B cell (primary cell): ENCODE data around the gene DDX23. TPM values are rescaled to one million over a fixed set of nuclear protein-coding genes. Genes with fewer than 3 reads are reported as not detected.

ENCODE experiments used
- ATAC-seq: fragments of 200-7000 bp; cut with Tn5 transposase; one replicate; pipeline ENCODE4 v1.10.0; 2021; ENCODE audit warnings: low read depth, mild to moderate bottlenecking, moderate number of reproducible peaks, moderate library complexity
- CTCF ChIA-PET: fragments of 350-600 bp; sonication (Branson Sonifier 250); formaldehyde crosslinking; loops from one replicate; lab custom pipeline; 2021; ENCODE audit warnings: antibody characterized with exemption, inconsistent platforms; lab: Charles Lee
- POLR2A ChIA-PET: fragments of 350-600 bp; sonication (Branson Sonifier 250); formaldehyde crosslinking; loops from one replicate; lab custom pipeline; 2021; ENCODE audit warnings: antibody characterized with exemption; lab: Charles Lee
- DNase-seq: peaks from one replicate; pipeline ENCODE4 v3.0.0; 2013
- H2AFZ ChIP-seq: 2 replicates; pipeline ENCODE4 v1.6.1; 2012; ENCODE audit warnings: mild to moderate bottlenecking, low read depth, low read length; ENCODE audit not compliant: insufficient read depth, poor library complexity, severe bottlenecking
- H3K27ac ChIP-seq, 2 donors: 1 replicate in 1 of 2; 2 replicates in 1 of 2; pipeline ENCODE4 v1.5.1; 2012 to 2013; ENCODE audit warnings: low read length in 2 of 2, mild to moderate bottlenecking in 2 of 2, moderate library complexity in 1 of 2
- H3K27me3 ChIP-seq, 4 experiments: fragments of 200-600 bp in 1 of 4; sonication (generic) in 1 of 4; replicated peaks in 1 of 4; 1 replicate in 2 of 4; 2 replicates in 2 of 4; pipeline versions ENCODE4 v1.6.1 to v1.7.0; 2013 to 2016; ENCODE audit warnings: low read length in 3 of 4, mild to moderate bottlenecking in 2 of 4, mixed read lengths in 1 of 4, moderate library complexity in 1 of 4; ENCODE audit not compliant: insufficient read depth in 4 of 4, control insufficient read depth in 3 of 4; ENCODE audit errors: control extremely low read depth in 1 of 4
- H3K36me3 ChIP-seq, 2 experiments: replicated peaks in 1 of 2; 1 replicate in 1 of 2; 2 replicates in 1 of 2; pipeline versions ENCODE4 v1.6.1 to v1.7.1; 2013; ENCODE audit warnings: low read length in 1 of 2; ENCODE audit not compliant: insufficient read depth in 2 of 2, control insufficient read depth in 1 of 2; ENCODE audit errors: control extremely low read depth in 1 of 2, extremely low read depth in 1 of 2
- H3K4me1 ChIP-seq, 2 donors: fragments of 200-600 bp in 1 of 2; sonication (generic) in 1 of 2; 1 replicate in 1 of 2; 2 replicates in 1 of 2; pipeline versions ENCODE4 v1.5.1 to v1.6.1; 2013 to 2017; ENCODE audit warnings: low read length in 2 of 2; ENCODE audit not compliant: control insufficient read depth in 2 of 2, insufficient read depth in 2 of 2
- H3K4me2 ChIP-seq: replicated peaks from 2 replicates; pipeline ENCODE3; 2012; ENCODE audit warnings: mild to moderate bottlenecking, low read depth, low read length; ENCODE audit not compliant: poor library complexity, severe bottlenecking
- H3K4me3 ChIP-seq, 5 experiments: fragments of 200-600 bp in 1 of 5; sonication (generic) in 1 of 5; 1 replicate in 3 of 5; 2 replicates in 2 of 5; pipeline versions ENCODE4 v1.5.1 to v1.7.0; 2011 to 2016; ENCODE audit warnings: low read length in 4 of 5, mild to moderate bottlenecking in 4 of 5, low read depth in 2 of 5, control low read depth in 1 of 5, moderate library complexity in 1 of 5; ENCODE audit not compliant: insufficient read depth in 1 of 5; ENCODE audit errors: control extremely low read depth in 1 of 5, extremely low read depth in 1 of 5
- H3K79me2 ChIP-seq: fragments of 200-600 bp; sonication (generic); one replicate; pipeline ENCODE4 v1.6.0; 2016; ENCODE audit warnings: low read length; ENCODE audit not compliant: control insufficient read depth, insufficient read depth
- H3K9ac ChIP-seq: fragments of 200-600 bp; sonication (generic); 2 replicates; pipeline ENCODE4 v1.6.1; 2017; ENCODE audit warnings: mild to moderate bottlenecking, low read length, moderate library complexity
- H3K9me3 ChIP-seq, 3 donors: one replicate each; pipeline versions ENCODE4 v1.6.1 to v1.7.1; 2013; ENCODE audit warnings: low read length in 2 of 3; ENCODE audit not compliant: control insufficient read depth in 2 of 3, insufficient read depth in 1 of 3; ENCODE audit errors: control extremely low read depth in 1 of 3
- H4K20me1 ChIP-seq: 2 replicates; pipeline ENCODE4 v1.6.0; 2012; ENCODE audit warnings: mild to moderate bottlenecking, low read length; ENCODE audit not compliant: insufficient read depth, control insufficient read depth, poor library complexity, severe bottlenecking
- H3K27ac Mint-ChIP-seq: one replicate; pipeline ENCODE4 v1.8.0; 2021; ENCODE audit warnings: mixed read lengths
- H3K27me3 Mint-ChIP-seq: one replicate; pipeline ENCODE4 v1.8.0; 2021; ENCODE audit warnings: mixed read lengths
- H3K4me1 Mint-ChIP-seq: one replicate; pipeline ENCODE4 v1.8.0; 2021; ENCODE audit warnings: mixed read lengths
- H3K4me3 Mint-ChIP-seq: one replicate; pipeline ENCODE4 v1.8.0; 2021; ENCODE audit warnings: mixed read lengths
- H3K9me3 Mint-ChIP-seq: one replicate; pipeline ENCODE4 v1.8.0; 2022; ENCODE audit warnings: mixed read lengths; ENCODE audit not compliant: insufficient read depth
- EZH2 ChIP-seq: IDR thresholded peaks from 2 replicates; pipeline ENCODE4 v1.6.1; 2012; ENCODE audit warnings: borderline replicate concordance, low read depth, mild to moderate bottlenecking, moderate library complexity, low read length; ENCODE audit not compliant: insufficient read depth, poor library complexity, severe bottlenecking
- WGBS: methylation state at CpG from one replicate; pipeline ENCODE4 v1.1.5; 2013; ENCODE audit warnings: missing lambda C conversion rate; ENCODE audit not compliant: insufficient coverage; 5-methylcytosine and 5-hydroxymethylcytosine counted together
- intact Hi-C: fragments of 100-400 bp; cut with micrococcal nuclease; formaldehyde crosslinking; loops from one replicate; pipeline ENCODE4 v1.10.0; 2022
- polyA plus RNA-seq: library from polyadenylated mRNA; depleted of rRNA; stranded (reverse); fragments of >200 nt; gene quantifications from 2 replicates; pipeline ENCODE4 v1.2.3, GENCODE V29; 2012
- small RNA-seq: library from RNA; depleted of rRNA; stranded (forward); fragments of <200 nt; gene quantifications from one replicate; pipeline ENCODE3, GENCODE V24; 2012; ENCODE audit warnings: low replicate concordance, low read depth; ENCODE audit not compliant: insufficient read length
- total RNA-seq, 2 donors: library from RNA; stranded (reverse); fragments of 120-200 nt in 1 of 2; gene quantifications; 1 replicate in 1 of 2; 2 replicates in 1 of 2; pipeline versions ENCODE4 v1.2.3 to v1.2.4, GENCODE V29; 2013 to 2022
- TF ChIP-seq, protein P1 (sequence below): fragments of 200-600 bp; IDR thresholded peaks from one replicate; pipeline ENCODE4 v1.8.0; 2022; ENCODE audit warnings: antibody characterized with exemption, mild to moderate bottlenecking

The DDX23 gene
- total and polyA plus RNA-seq, 2 donors (not counting 1 experiment from before 2014, with no cell fraction given) = 76.1 to 135 TPM

DNA sequence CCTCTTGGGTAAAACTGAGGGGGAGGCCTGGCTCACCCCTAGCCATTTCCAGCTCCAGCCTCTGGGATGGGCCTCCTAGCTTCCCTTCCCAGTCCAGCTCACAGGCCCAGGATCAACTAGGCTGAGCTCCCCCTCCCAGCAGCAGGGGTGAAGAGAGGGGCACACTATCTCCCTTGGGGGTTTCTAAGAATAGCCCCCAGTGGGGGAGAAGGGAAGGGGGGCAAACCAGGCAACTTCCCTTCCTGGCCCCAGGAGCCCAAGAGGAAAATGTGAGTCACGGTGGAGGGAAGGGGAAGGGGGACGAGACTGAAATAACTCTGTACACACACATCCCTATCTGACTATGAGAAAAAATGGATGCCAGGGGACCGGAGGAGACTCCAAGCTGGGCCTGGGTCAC is 72.1 kb downstream of the DDX23 start:
- Histone ChIP-seq H2AFZ (no peak overlapping the region), H3K9me3 (no peaks in the 10 kb centered on the region), H4K20me1 (no peaks in the 10 kb centered on the region), H3K79me2 (no peaks in the 10 kb centered on the region), H3K4me2 (no peak overlapping the region), H3K36me3 (no peaks in the 10 kb centered on the region), H3K27ac (no peak overlapping the region), H3K4me1 (no peaks in the 10 kb centered on the region), H3K4me3 (no peak overlapping the region), H3K27me3 (peaks cover 0 to 3% (median 0%) of the 10 kb centered on the region in 4 experiments), H3K9ac (no peak overlapping the region)
- H3K4me3 Mint-ChIP-seq = no peak overlapping the region
- CTCF ChIA-PET = interaction anchor here (1.3 to 1.4 kb wide), 2 partner anchors 11 to 16 kb away, joined by 3 to 5 read pairs; no protein-coding TSS in a partner anchor
- DNase-seq (no peak), ATAC-seq (no peak)
- TF ChIP-seq, protein P1, sequence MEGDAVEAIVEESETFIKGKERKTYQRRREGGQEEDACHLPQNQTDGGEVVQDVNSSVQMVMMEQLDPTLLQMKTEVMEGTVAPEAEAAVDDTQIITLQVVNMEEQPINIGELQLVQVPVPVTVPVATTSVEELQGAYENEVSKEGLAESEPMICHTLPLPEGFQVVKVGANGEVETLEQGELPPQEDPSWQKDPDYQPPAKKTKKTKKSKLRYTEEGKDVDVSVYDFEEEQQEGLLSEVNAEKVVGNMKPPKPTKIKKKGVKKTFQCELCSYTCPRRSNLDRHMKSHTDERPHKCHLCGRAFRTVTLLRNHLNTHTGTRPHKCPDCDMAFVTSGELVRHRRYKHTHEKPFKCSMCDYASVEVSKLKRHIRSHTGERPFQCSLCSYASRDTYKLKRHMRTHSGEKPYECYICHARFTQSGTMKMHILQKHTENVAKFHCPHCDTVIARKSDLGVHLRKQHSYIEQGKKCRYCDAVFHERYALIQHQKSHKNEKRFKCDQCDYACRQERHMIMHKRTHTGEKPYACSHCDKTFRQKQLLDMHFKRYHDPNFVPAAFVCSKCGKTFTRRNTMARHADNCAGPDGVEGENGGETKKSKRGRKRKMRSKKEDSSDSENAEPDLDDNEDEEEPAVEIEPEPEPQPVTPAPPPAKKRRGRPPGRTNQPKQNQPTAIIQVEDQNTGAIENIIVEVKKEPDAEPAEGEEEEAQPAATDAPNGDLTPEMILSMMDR = no peak
- TF ChIP-seq EZH2 = no peak
- H3K4me1 Mint-ChIP-seq = no peaks in the 10 kb centered on the region
- no CpG with 5 or more reads among the region's 3 CpGs for WGBS
- intact Hi-C loops = no loop called here
- POLR2A ChIA-PET = no interaction called here
- H3K27ac Mint-ChIP-seq = no peak overlapping the region
- H3K9me3 Mint-ChIP-seq = no peaks in the 10 kb centered on the region
- peaks cover 15% of the 10 kb centered on the region for H3K27me3 Mint-ChIP-seq

Small RNA genes lying within 50 kb of the gene (small RNA-seq; reads per million reads assigned to genes)
- gene RF00019 (not detected), gene RNU6-600P (not detected)

Other genes with a start within 250 kb of the DDX23 start
- 64.6 and 67.4 TPM in 2 replicates for gene KANSL2, start 169.9 kb downstream of the DDX23 start, total RNA-seq
- gene KANSL2, start 169.9 kb downstream of the DDX23 start, polyA plus RNA-seq = 47.3 and 85.0 TPM in 2 replicates
- 73.1 and 77.3 TPM in 2 replicates for gene CCNT1, start 135.5 kb downstream of the DDX23 start, total RNA-seq
- 13.9 and 35.2 TPM in 2 replicates for gene CCNT1, start 135.5 kb downstream of the DDX23 start, polyA plus RNA-seq
- not detected in 2 replicates for gene ADCY6, start 63.1 kb downstream of the DDX23 start, total RNA-seq
- gene ADCY6, start 63.1 kb downstream of the DDX23 start, polyA plus RNA-seq = 0.03 and 0.07 TPM in 2 replicates
- gene CACNB3, start 33.7 kb downstream of the DDX23 start, total RNA-seq = 4.0 and 5.4 TPM in 2 replicates
- gene CACNB3, start 33.7 kb downstream of the DDX23 start, polyA plus RNA-seq = 0.82 and 1.6 TPM in 2 replicates
- 18.7 and 19.5 TPM in 2 replicates for gene RND1, start 13.7 kb upstream of the DDX23 start, total RNA-seq
- 7.3 and 14.9 TPM in 2 replicates for gene RND1, start 13.7 kb upstream of the DDX23 start, polyA plus RNA-seq
- 26.7 and 27.3 TPM in 2 replicates for gene FKBP11, start 73.3 kb upstream of the DDX23 start, total RNA-seq
- 50.6 and 52.5 TPM in 2 replicates for gene FKBP11, start 73.3 kb upstream of the DDX23 start, polyA plus RNA-seq
- 77.5 and 83.6 TPM in 2 replicates for gene ARF3, start 105.3 kb upstream of the DDX23 start, total RNA-seq
- 24.4 and 31.7 TPM in 2 replicates for gene ARF3, start 105.3 kb upstream of the DDX23 start, polyA plus RNA-seq
- 0.22 and 0.56 TPM in 2 replicates for gene WNT10B, start 119.6 kb upstream of the DDX23 start, total RNA-seq
- 2.3 and 2.7 TPM in 2 replicates for gene WNT10B, start 119.6 kb upstream of the DDX23 start, polyA plus RNA-seq
- 0.34 TPM in 1 of 2 replicates, not detected in the other for gene WNT1, start 126.2 kb upstream of the DDX23 start, total RNA-seq
- gene WNT1, start 126.2 kb upstream of the DDX23 start, polyA plus RNA-seq = 0.26 and 0.55 TPM in 2 replicates
- 0.10 and 0.15 TPM in 2 replicates for gene DDN, start 147.2 kb upstream of the DDX23 start, total RNA-seq
- 0.75 and 0.92 TPM in 2 replicates for gene DDN, start 147.2 kb upstream of the DDX23 start, polyA plus RNA-seq
- 58.6 and 60.0 TPM in 2 replicates for gene PRKAG1, start 166.6 kb upstream of the DDX23 start, total RNA-seq
- gene PRKAG1, start 166.6 kb upstream of the DDX23 start, polyA plus RNA-seq = 25.9 and 28.5 TPM in 2 replicates
- 179 and 199 TPM in 2 replicates for gene KMT2D, start 208.6 kb upstream of the DDX23 start, total RNA-seq
- 64.0 and 72.2 TPM in 2 replicates for gene KMT2D, start 208.6 kb upstream of the DDX23 start, polyA plus RNA-seq
- gene RHEBL1, start 217.8 kb upstream of the DDX23 start, total RNA-seq = 3.0 TPM in 2 replicates
- gene RHEBL1, start 217.8 kb upstream of the DDX23 start, polyA plus RNA-seq = 5.8 and 6.1 TPM in 2 replicates
- 0.36 and 0.81 TPM in 2 replicates for gene DHH, start 242.6 kb upstream of the DDX23 start, total RNA-seq
- gene DHH, start 242.6 kb upstream of the DDX23 start, polyA plus RNA-seq = 0.07 TPM in 1 of 2 replicates, not detected in the other